ENCODE measurements around the gene ATP11A.

Gene ATP11A

DNA sequence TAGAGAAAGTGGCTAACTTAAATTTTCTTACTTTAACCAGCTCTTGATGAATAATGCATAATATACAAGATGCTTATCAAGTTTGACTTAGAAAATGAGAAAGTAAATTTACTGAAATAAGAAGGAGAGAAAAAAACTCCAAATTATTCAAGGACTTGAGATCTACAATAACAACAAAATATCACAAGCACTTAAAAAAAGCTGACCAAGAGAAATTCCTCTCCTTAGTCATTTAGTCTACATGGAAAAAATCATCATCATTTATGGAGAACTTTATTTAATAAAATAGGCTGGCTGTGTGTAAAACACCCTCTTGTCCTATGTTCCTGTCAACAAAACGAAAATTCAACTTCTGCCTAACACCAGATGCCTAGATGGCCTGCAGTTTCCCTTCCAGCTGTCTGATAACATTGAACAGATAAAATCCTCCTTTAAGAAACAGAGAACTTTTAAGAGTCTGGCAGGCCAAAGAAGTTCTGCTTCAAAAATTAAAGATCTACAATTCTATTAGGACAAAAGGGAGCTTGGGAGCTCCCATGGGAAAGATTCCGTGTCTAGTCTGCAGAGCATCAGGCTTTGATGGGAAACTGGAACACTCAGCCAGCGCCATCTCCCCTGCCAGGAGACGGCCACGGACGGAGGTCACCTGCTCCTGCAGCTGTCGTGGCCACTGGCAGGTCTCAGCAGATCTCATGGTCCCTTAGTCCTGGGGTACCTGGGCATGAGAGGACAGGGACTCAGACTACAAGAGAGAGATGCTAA lies 37.9 kb upstream of the ATP11A start:
- Histone ChIP-seq H3K9ac (ENCODE audit: low read depth, low read length) (no peak overlapping the region), H3K4me3 (ENCODE audit: low read depth, low read length) (no peak overlapping the region), H3K36me3 (ENCODE audit: control insufficient read depth, insufficient read depth, low read length) (no peaks in the 10 kb centered on the region), H3K27me3 (ENCODE audit: control insufficient read depth, insufficient read depth, low read length) (no peaks in the 10 kb centered on the region), H3K9me3 (ENCODE audit: control insufficient read depth, insufficient read depth, low read length) (no peaks in the 10 kb centered on the region), H3K4me1 (ENCODE audit: control insufficient read depth, insufficient read depth, low read length) (peaks cover 17% of the 10 kb centered on the region; the same call in 1 of the 2 replicates), H3K27ac (ENCODE audit: low read depth, low read length) (no peak overlapping the region)

GRCh38 chr13:112652512-112653070 lies 37.2 kb upstream of the ATP11A start:
- Histone ChIP-seq H3K27me3 (ENCODE audit: control insufficient read depth, insufficient read depth, low read length) (no peaks in the 10 kb centered on the region), H3K4me1 (ENCODE audit: control insufficient read depth, insufficient read depth, low read length) (peaks cover 17% of the 10 kb centered on the region; the same call in 1 of the 2 replicates), H3K4me3 (ENCODE audit: low read depth, low read length) (no peak overlapping the region), H3K9ac (ENCODE audit: low read depth, low read length) (no peak overlapping the region), H3K27ac (ENCODE audit: low read depth, low read length) (no peak overlapping the region), H3K36me3 (ENCODE audit: control insufficient read depth, insufficient read depth, low read length) (no peaks in the 10 kb centered on the region), H3K9me3 (ENCODE audit: control insufficient read depth, insufficient read depth, low read length) (no peaks in the 10 kb centered on the region)

DNA sequence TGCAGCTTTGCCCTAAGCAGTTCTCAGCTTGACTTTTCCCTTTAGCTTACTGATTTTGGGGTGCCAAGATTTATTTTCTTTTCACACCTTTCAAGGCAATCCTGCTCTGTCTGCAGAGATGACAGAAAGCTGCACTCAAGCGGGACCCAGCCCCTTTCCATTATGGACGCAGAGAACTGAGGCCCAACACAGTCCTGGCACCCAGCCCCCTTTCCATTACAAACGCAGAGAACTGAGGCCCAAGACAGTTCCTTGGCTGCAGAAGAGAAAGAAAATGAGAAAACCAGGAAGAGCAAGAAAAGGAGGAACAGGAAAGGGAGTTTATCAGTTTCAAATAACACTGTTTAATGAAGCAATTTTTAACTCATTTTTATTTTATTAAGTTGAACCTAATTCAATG lies 36.8 kb upstream of the ATP11A start:
- Histone ChIP-seq H3K4me3 (ENCODE audit: low read depth, low read length) (no peak overlapping the region), H3K9me3 (ENCODE audit: control insufficient read depth, insufficient read depth, low read length) (no peaks in the 10 kb centered on the region), H3K9ac (ENCODE audit: low read depth, low read length) (no peak overlapping the region), H3K36me3 (ENCODE audit: control insufficient read depth, insufficient read depth, low read length) (no peaks in the 10 kb centered on the region), H3K27me3 (ENCODE audit: control insufficient read depth, insufficient read depth, low read length) (no peaks in the 10 kb centered on the region), H3K27ac (ENCODE audit: low read depth, low read length) (no peak overlapping the region), H3K4me1 (ENCODE audit: control insufficient read depth, insufficient read depth, low read length) (peaks cover 14% of the 10 kb centered on the region; the same call in 1 of the 2 replicates)

GRCh38 chr13:112655913-112656312 lies 33.9 kb upstream of the ATP11A start:
- peaks cover 12% of the 10 kb centered on the region; the same call in 1 of the 2 replicates for H3K4me1 ChIP-seq (ENCODE audit: control insufficient read depth, insufficient read depth, low read length)
- no peaks in the 10 kb centered on the region for H3K36me3 ChIP-seq (ENCODE audit: control insufficient read depth, insufficient read depth, low read length)
- no peaks in the 10 kb centered on the region for H3K27me3 ChIP-seq (ENCODE audit: control insufficient read depth, insufficient read depth, low read length)
- no peaks in the 10 kb centered on the region for H3K9me3 ChIP-seq (ENCODE audit: control insufficient read depth, insufficient read depth, low read length)
- no peak overlapping the region for H3K4me3 ChIP-seq (ENCODE audit: low read depth, low read length)
- H3K9ac ChIP-seq (ENCODE audit: low read depth, low read length), result no peak overlapping the region
- no peak overlapping the region for H3K27ac ChIP-seq (ENCODE audit: low read depth, low read length)

GRCh38 chr13:112657850-112658445 lies 31.9 kb upstream of the ATP11A start:
- H3K4me3 ChIP-seq (ENCODE audit: low read depth, low read length), result no peak overlapping the region
- H3K9me3 ChIP-seq (ENCODE audit: control insufficient read depth, insufficient read depth, low read length), result no peaks in the 10 kb centered on the region
- H3K27ac ChIP-seq (ENCODE audit: low read depth, low read length), result no peak overlapping the region
- H3K27me3 ChIP-seq (ENCODE audit: control insufficient read depth, insufficient read depth, low read length), result no peaks in the 10 kb centered on the region
- H3K9ac ChIP-seq (ENCODE audit: low read depth, low read length), result no peak overlapping the region
- no peaks in the 10 kb centered on the region for H3K36me3 ChIP-seq (ENCODE audit: control insufficient read depth, insufficient read depth, low read length)
- peaks cover 4% of the 10 kb centered on the region; the same call in 1 of the 2 replicates for H3K4me1 ChIP-seq (ENCODE audit: control insufficient read depth, insufficient read depth, low read length)

DNA sequence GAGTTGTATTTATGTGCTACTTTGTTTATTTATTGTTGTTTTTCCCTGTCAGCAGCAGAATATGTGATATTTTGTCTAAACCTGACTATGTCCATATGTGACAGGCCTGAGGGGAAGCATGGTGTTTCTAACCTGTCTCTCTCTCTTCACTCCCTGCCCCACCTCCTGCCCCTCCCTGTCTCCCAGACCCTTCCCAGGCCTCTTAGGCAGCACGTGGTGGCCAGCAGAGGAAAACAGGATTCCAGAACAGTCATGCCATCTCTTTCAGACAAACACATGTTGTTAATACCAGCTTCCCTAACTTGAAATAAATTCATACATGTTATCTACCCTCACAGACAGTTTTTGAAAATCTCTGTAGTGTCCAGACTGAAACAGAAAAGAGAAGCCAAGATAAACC lies 31.0 kb upstream of the ATP11A start:
- Histone ChIP-seq H3K27me3 (ENCODE audit: control insufficient read depth, insufficient read depth, low read length) (no peaks in the 10 kb centered on the region), H3K27ac (ENCODE audit: low read depth, low read length) (no peak overlapping the region), H3K9me3 (ENCODE audit: control insufficient read depth, insufficient read depth, low read length) (no peaks in the 10 kb centered on the region), H3K4me1 (ENCODE audit: control insufficient read depth, insufficient read depth, low read length) (no peaks in the 10 kb centered on the region), H3K36me3 (ENCODE audit: control insufficient read depth, insufficient read depth, low read length) (no peaks in the 10 kb centered on the region), H3K4me3 (ENCODE audit: low read depth, low read length) (no peak overlapping the region), H3K9ac (ENCODE audit: low read depth, low read length) (no peak overlapping the region)

GRCh38 chr13:112661291-112661690 lies 28.5 kb upstream of the ATP11A start:
- no peaks in the 10 kb centered on the region for H3K4me1 ChIP-seq (ENCODE audit: control insufficient read depth, insufficient read depth, low read length)
- no peaks in the 10 kb centered on the region for H3K27me3 ChIP-seq (ENCODE audit: control insufficient read depth, insufficient read depth, low read length)
- no peaks in the 10 kb centered on the region for H3K9me3 ChIP-seq (ENCODE audit: control insufficient read depth, insufficient read depth, low read length)

DNA sequence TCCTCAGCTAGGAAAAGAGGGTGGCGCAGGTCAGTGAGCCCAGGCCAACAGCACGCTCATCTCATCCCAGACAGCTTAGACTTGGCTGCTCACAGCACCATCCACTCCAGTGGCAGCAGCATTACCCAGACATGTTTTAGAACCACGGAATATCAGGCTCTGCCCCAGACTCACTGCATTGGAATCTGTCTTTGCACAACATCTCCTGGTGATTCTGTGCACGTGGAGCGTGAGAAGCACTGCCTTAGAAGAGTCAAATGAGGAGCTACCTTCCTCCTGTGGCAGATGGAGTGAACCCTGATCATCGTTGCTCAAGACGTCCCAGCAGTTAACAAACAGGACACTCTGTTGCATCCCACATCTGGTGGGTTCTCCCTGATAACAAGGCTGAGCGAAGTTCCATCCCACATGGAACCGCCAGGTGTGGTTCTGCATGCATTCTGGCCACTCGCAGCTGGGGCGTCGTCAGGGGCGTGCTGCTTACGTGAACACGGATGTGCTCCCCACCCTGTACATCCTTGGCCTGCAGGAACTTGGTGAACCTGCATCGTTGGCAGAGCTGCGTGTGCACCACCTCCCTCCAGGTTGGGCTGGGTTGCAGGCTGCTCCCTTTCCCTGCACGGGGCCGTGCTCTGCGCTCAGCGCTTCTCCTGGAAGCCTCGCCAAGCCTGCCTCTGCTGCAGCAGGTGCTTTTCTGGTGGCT lies 25.2 kb upstream of the ATP11A start:
- no peak overlapping the region for H3K27ac ChIP-seq (ENCODE audit: low read depth, low read length)
- no peaks in the 10 kb centered on the region for H3K4me1 ChIP-seq (ENCODE audit: control insufficient read depth, insufficient read depth, low read length)
- H3K4me3 ChIP-seq (ENCODE audit: low read depth, low read length), result no peak overlapping the region
- H3K27me3 ChIP-seq (ENCODE audit: control insufficient read depth, insufficient read depth, low read length), result no peaks in the 10 kb centered on the region
- no peaks in the 10 kb centered on the region for H3K36me3 ChIP-seq (ENCODE audit: control insufficient read depth, insufficient read depth, low read length)
- no peak overlapping the region for H3K9ac ChIP-seq (ENCODE audit: low read depth, low read length)
- no peaks in the 10 kb centered on the region for H3K9me3 ChIP-seq (ENCODE audit: control insufficient read depth, insufficient read depth, low read length)

More at GRCh38 chr13:112661291-112661690, 28.5 kb upstream of the ATP11A start:
- no peak overlapping the region for H3K9ac ChIP-seq (ENCODE audit: low read depth, low read length)
- H3K4me3 ChIP-seq (ENCODE audit: low read depth, low read length), result no peak overlapping the region
- H3K36me3 ChIP-seq (ENCODE audit: control insufficient read depth, insufficient read depth, low read length), result no peaks in the 10 kb centered on the region
- no peak overlapping the region for H3K27ac ChIP-seq (ENCODE audit: low read depth, low read length)

- Histone ChIP-seq H3K9me3 (ENCODE audit: control insufficient read depth, insufficient read depth, low read length) (no peaks in the 10 kb centered on the region), H3K36me3 (ENCODE audit: control insufficient read depth, insufficient read depth, low read length) (no peaks in the 10 kb centered on the region), H3K4me3 (ENCODE audit: low read depth, low read length) (no peak overlapping the region), H3K27ac (ENCODE audit: low read depth, low read length) (no peak overlapping the region), H3K27me3 (ENCODE audit: control insufficient read depth, insufficient read depth, low read length) (no peaks in the 10 kb centered on the region), H3K9ac (ENCODE audit: low read depth, low read length) (no peak overlapping the region), H3K4me1 (ENCODE audit: control insufficient read depth, insufficient read depth, low read length) (no peaks in the 10 kb centered on the region)
Measured at GRCh38 chr13:112668924-112669323, 20.9 kb upstream of the ATP11A start.

DNA sequence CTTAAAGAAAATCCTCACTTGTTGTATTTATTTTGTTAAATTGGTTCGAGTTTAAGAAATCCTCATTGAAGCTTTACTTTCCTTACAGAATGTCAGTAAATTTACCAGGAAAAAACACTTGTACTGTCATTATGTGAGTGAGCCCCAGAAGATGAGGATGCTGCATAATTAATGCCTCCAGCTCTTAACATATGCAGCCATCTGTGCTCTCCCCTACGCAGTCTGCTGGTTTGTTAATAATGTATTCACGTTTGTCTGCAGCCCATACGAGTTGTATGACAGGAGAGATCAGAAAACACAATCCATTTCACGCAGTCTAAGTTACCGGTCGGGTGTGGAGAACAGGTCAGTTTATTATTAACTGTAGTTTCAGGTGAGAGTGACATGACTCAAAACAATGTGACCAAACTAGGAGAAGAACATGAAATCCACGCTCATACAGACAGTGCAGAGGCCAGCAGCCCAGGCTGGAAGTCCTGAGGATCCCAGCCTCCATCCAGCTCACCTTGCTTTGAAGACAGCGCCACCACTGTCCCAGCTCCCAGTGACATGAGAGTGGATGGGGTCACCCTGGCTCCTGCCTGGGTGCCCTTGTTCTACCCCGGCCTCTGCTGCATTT lies 19.8 kb upstream of the ATP11A start:
- no peak overlapping the region for H3K27ac ChIP-seq (ENCODE audit: low read depth, low read length)
- no peaks in the 10 kb centered on the region for H3K36me3 ChIP-seq (ENCODE audit: control insufficient read depth, insufficient read depth, low read length)
- no peaks in the 10 kb centered on the region for H3K4me1 ChIP-seq (ENCODE audit: control insufficient read depth, insufficient read depth, low read length)

More for the DNA sequence above, 19.8 kb upstream of the ATP11A start:
- Histone ChIP-seq H3K27me3 (ENCODE audit: control insufficient read depth, insufficient read depth, low read length) (no peaks in the 10 kb centered on the region), H3K9me3 (ENCODE audit: control insufficient read depth, insufficient read depth, low read length) (no peaks in the 10 kb centered on the region), H3K4me3 (ENCODE audit: low read depth, low read length) (no peak overlapping the region), H3K9ac (ENCODE audit: low read depth, low read length) (no peak overlapping the region)
